ENCODE data around the gene GTF2A2. TPM values are rescaled to one million over a fixed set of nuclear protein-coding genes. Genes with fewer than 3 reads are reported as not detected.
"Not testable (repeated sequence)": the region's sequence is repeated elsewhere in the genome, so short reads cannot be mapped to it uniquely, and the experiment has no call there.

The GTF2A2 gene
- total RNA-seq, 1 donor from 2014 or later, result 152 TPM

GRCh38 chr15:59702351-59702750 lies 45.0 kb upstream of the GTF2A2 start:
- Mint-ChIP-seq H3K4me1 (ENCODE audit: low read depth, unreplicated experiment) (peaks cover 3% of the 10 kb centered on the region), H3K36me3 (ENCODE audit: low read depth, unreplicated experiment) (no peaks in the 10 kb centered on the region), H3K9me3 (ENCODE audit: unreplicated experiment) (no peaks in the 10 kb centered on the region), H3K27ac (ENCODE audit: unreplicated experiment) (no peak overlapping the region), H3K27me3 (ENCODE audit: low read depth, unreplicated experiment) (no peaks in the 10 kb centered on the region), H3K4me3 (ENCODE audit: unreplicated experiment) (no peak overlapping the region)
- H3K4me1 ChIP-seq (ENCODE audit: insufficient read depth, low read length), result peaks cover 4% of the 10 kb centered on the region
- H3K4me2 ChIP-seq (ENCODE audit: low read length), result no peak overlapping the region
- no peaks in the 10 kb centered on the region for H3K9me3 ChIP-seq (ENCODE audit: insufficient read depth, low read depth, low read length)
- H2AFZ ChIP-seq (ENCODE audit: low read depth, low read length), result no peak overlapping the region
- H3K36me3 ChIP-seq (ENCODE audit: insufficient read depth, low read length), result no peaks in the 10 kb centered on the region
- no peak overlapping the region for H3K27ac ChIP-seq (ENCODE audit: low read depth, low read length)
- no peak for FAIRE-seq
- no peaks in the 10 kb centered on the region for H4K20me1 ChIP-seq (ENCODE audit: insufficient read depth, low read length)
- H3K4me3 ChIP-seq (ENCODE audit: insufficient read depth, low read depth, low read length), result no peak overlapping the region
- H3K79me2 ChIP-seq (ENCODE audit: insufficient read depth, low read length), result no peaks in the 10 kb centered on the region
- no peak overlapping the region for H3K9ac ChIP-seq (ENCODE audit: low read length)
- no peak for TF ChIP-seq EZH2 (IDR thresholded peaks at IDR 0.05; ENCODE audit: insufficient read depth, low read length)
- no peak for TF ChIP-seq CTCF (IDR thresholded peaks at IDR 0.05; ENCODE audit: insufficient read depth, low read depth, low read length)
- H3K27me3 ChIP-seq (ENCODE audit: insufficient read depth, low read length), result peaks cover 3% of the 10 kb centered on the region
- DNase-seq (ENCODE audit: low read depth), result no peak

- no peak for TF ChIP-seq CTCF (IDR thresholded peaks at IDR 0.05; ENCODE audit: insufficient read depth, low read depth, low read length)
- TF ChIP-seq EZH2 (IDR thresholded peaks at IDR 0.05; ENCODE audit: insufficient read depth, low read length), result no peak
- H3K4me3 ChIP-seq (ENCODE audit: insufficient read depth, low read depth, low read length), result no peak overlapping the region
- H3K27ac ChIP-seq (ENCODE audit: low read depth, low read length), result no peak overlapping the region
- DNase-seq (ENCODE audit: low read depth) (no peak), FAIRE-seq (no peak)
- Mint-ChIP-seq H3K9me3 (ENCODE audit: unreplicated experiment) (no peaks in the 10 kb centered on the region), H3K36me3 (ENCODE audit: low read depth, unreplicated experiment) (no peaks in the 10 kb centered on the region), H3K27me3 (ENCODE audit: low read depth, unreplicated experiment) (no peaks in the 10 kb centered on the region), H3K4me1 (ENCODE audit: low read depth, unreplicated experiment) (peaks cover 3% of the 10 kb centered on the region), H3K4me3 (ENCODE audit: unreplicated experiment) (no peak overlapping the region), H3K27ac (ENCODE audit: unreplicated experiment) (no peak overlapping the region)
- H3K9me3 ChIP-seq (ENCODE audit: insufficient read depth, low read depth, low read length), result no peaks in the 10 kb centered on the region
- no peak overlapping the region for H2AFZ ChIP-seq (ENCODE audit: low read depth, low read length)
- H3K4me2 ChIP-seq (ENCODE audit: low read length), result no peak overlapping the region
- no peak overlapping the region for H3K9ac ChIP-seq (ENCODE audit: low read length)
- no peaks in the 10 kb centered on the region for H4K20me1 ChIP-seq (ENCODE audit: insufficient read depth, low read length)
- no peaks in the 10 kb centered on the region for H3K79me2 ChIP-seq (ENCODE audit: insufficient read depth, low read length)
- H3K4me1 ChIP-seq (ENCODE audit: insufficient read depth, low read length), result peaks cover 4% of the 10 kb centered on the region
- no peaks in the 10 kb centered on the region for H3K36me3 ChIP-seq (ENCODE audit: insufficient read depth, low read length)
- no peaks in the 10 kb centered on the region for H3K27me3 ChIP-seq (ENCODE audit: insufficient read depth, low read length)
Measured at GRCh38 chr15:59701880-59702279, 44.6 kb upstream of the GTF2A2 start.

GRCh38 chr15:59699810-59700431 lies 42.6 kb upstream of the GTF2A2 start:
- no peaks in the 10 kb centered on the region for H3K9me3 ChIP-seq (ENCODE audit: insufficient read depth, low read depth, low read length)
- Mint-ChIP-seq H3K9me3 (ENCODE audit: unreplicated experiment) (no peaks in the 10 kb centered on the region), H3K4me1 (ENCODE audit: low read depth, unreplicated experiment) (peaks cover 3% of the 10 kb centered on the region), H3K36me3 (ENCODE audit: low read depth, unreplicated experiment) (no peaks in the 10 kb centered on the region), H3K27me3 (ENCODE audit: low read depth, unreplicated experiment) (no peaks in the 10 kb centered on the region), H3K27ac (ENCODE audit: unreplicated experiment) (no peak overlapping the region), H3K4me3 (ENCODE audit: unreplicated experiment) (no peak overlapping the region)
- H3K36me3 ChIP-seq (ENCODE audit: insufficient read depth, low read length), result no peaks in the 10 kb centered on the region
- TF ChIP-seq EZH2 (IDR thresholded peaks at IDR 0.05; ENCODE audit: insufficient read depth, low read length) (no peak), CTCF (IDR thresholded peaks at IDR 0.05; ENCODE audit: insufficient read depth, low read depth, low read length) (no peak)
- H3K4me3 ChIP-seq (ENCODE audit: insufficient read depth, low read depth, low read length), result no peak overlapping the region
- H3K9ac ChIP-seq (ENCODE audit: low read length), result no peak overlapping the region
- no peaks in the 10 kb centered on the region for H3K79me2 ChIP-seq (ENCODE audit: insufficient read depth, low read length)
- H4K20me1 ChIP-seq (ENCODE audit: insufficient read depth, low read length), result no peaks in the 10 kb centered on the region
- H3K4me1 ChIP-seq (ENCODE audit: insufficient read depth, low read length), result peaks cover 4% of the 10 kb centered on the region
- no peak overlapping the region for H3K4me2 ChIP-seq (ENCODE audit: low read length)
- FAIRE-seq (no peak), DNase-seq (ENCODE audit: low read depth) (peak; percentile 20)
- no peak overlapping the region for H2AFZ ChIP-seq (ENCODE audit: low read depth, low read length)
- no peak overlapping the region for H3K27ac ChIP-seq (ENCODE audit: low read depth, low read length)
- H3K27me3 ChIP-seq (ENCODE audit: insufficient read depth, low read length), result no peaks in the 10 kb centered on the region

GRCh38 chr15:59698065-59698464 lies 40.8 kb upstream of the GTF2A2 start:
- not testable (repeated sequence) for H3K9me3 Mint-ChIP-seq (ENCODE audit: unreplicated experiment); H3K27me3 Mint-ChIP-seq (ENCODE audit: low read depth, unreplicated experiment)

More at GRCh38 chr15:59698065-59698464, 40.8 kb upstream of the GTF2A2 start:
- not testable (repeated sequence) for FAIRE-seq; H3K79me2 ChIP-seq (ENCODE audit: insufficient read depth, low read length); H3K27me3 ChIP-seq (ENCODE audit: insufficient read depth, low read length); H3K36me3 Mint-ChIP-seq (ENCODE audit: low read depth, unreplicated experiment); DNase-seq (ENCODE audit: low read depth); H3K27ac Mint-ChIP-seq (ENCODE audit: unreplicated experiment); H3K4me1 Mint-ChIP-seq (ENCODE audit: low read depth, unreplicated experiment); H4K20me1 ChIP-seq (ENCODE audit: insufficient read depth, low read length); H3K9ac ChIP-seq (ENCODE audit: low read length); H3K4me3 Mint-ChIP-seq (ENCODE audit: unreplicated experiment); H3K4me1 ChIP-seq (ENCODE audit: insufficient read depth, low read length); H2AFZ ChIP-seq (ENCODE audit: low read depth, low read length); H3K4me3 ChIP-seq (ENCODE audit: insufficient read depth, low read depth, low read length); H3K4me2 ChIP-seq (ENCODE audit: low read length); H3K27ac ChIP-seq (ENCODE audit: low read depth, low read length); H3K36me3 ChIP-seq (ENCODE audit: insufficient read depth, low read length); H3K9me3 ChIP-seq (ENCODE audit: insufficient read depth, low read depth, low read length)
